HepG2 (cell line): Measurements from ENCODE around the gene SH2D7. TPM values are rescaled to one million over a fixed set of nuclear protein-coding genes. Genes with fewer than 3 reads are reported as not detected.

ENCODE experiments used
- ATAC-seq: fragments of 200-7000 bp; cut with Tn5 transposase; 3 replicates; pipeline ENCODE4 v1.9.1; 2020; ENCODE audit warnings: mild to moderate bottlenecking, moderate library complexity
- BruUV-seq: library from RNA; stranded (reverse); fragments of 400-500 nt; replicated peaks from 2 replicates; lab custom pipeline; 2021; lab: Mats Ljungman, UMichigan
- CTCF ChIA-PET: fragments of 300-600 bp; formaldehyde crosslinking; extraction: SDS; loops from one replicate; lab custom pipeline; 2021; ENCODE audit warnings: low total read pairs, inconsistent platforms, low intra/inter-chr PET ratio; lab: Yijun Ruan, JAX
- POLR2A ChIA-PET: fragments of 350-600 bp; sonication (Branson Sonifier 250); formaldehyde crosslinking; loops from one replicate; lab custom pipeline; 2020; ENCODE audit warnings: antibody characterized with exemption, inconsistent platforms; lab: Yijun Ruan, JAX
- DNase-seq: peaks from one replicate; pipeline ENCODE4 v3.0.0-alpha.2; 2015; ENCODE audit warnings: low spot score
- FAIRE-seq: peaks from 3 replicates; lab custom pipeline; 2011; peaks lifted over from hg19 to GRCh38; lab: Jason Lieb, UNC
- H2AFZ ChIP-seq: one replicate; pipeline ENCODE4 v1.6.1; 2011; ENCODE audit warnings: low read length, inconsistent platforms
- H3K27ac ChIP-seq: fragments of 300-600 bp; 3 replicates; pipeline ENCODE4 v1.8.0; 2011; ENCODE audit warnings: mixed run types, mild to moderate bottlenecking, mixed read lengths, low read length, inconsistent platforms; ENCODE audit not compliant: insufficient read depth; ENCODE audit errors: extremely low read length
- H3K27me3 ChIP-seq, 2 experiments: fragments of 200-600 bp in 1 of 2; 2 replicates in 1 of 2; 3 replicates in 1 of 2; pipeline versions ENCODE4 v1.6.0 to v1.8.0; 2011; ENCODE audit warnings: low read length in 2 of 2, mild to moderate bottlenecking in 2 of 2, moderate library complexity in 2 of 2, inconsistent platforms in 1 of 2; ENCODE audit not compliant: insufficient read depth in 2 of 2, control insufficient read depth in 1 of 2
- H3K36me3 ChIP-seq, 2 experiments: fragments of 200-600 bp in 1 of 2; replicated peaks in 1 of 2; 2 replicates in 1 of 2; 3 replicates in 1 of 2; pipeline versions ENCODE4 v1.5.1 to v1.8.0; 2011; ENCODE audit warnings: low read length in 2 of 2, inconsistent platforms in 1 of 2; ENCODE audit not compliant: insufficient read depth in 2 of 2, control insufficient read depth in 1 of 2
- H3K4me1 ChIP-seq: 2 replicates; pipeline ENCODE4 v1.5.1; 2012; ENCODE audit warnings: low read length, inconsistent platforms; ENCODE audit not compliant: insufficient read depth
- H3K4me2 ChIP-seq: 2 replicates; pipeline ENCODE4 v1.6.0; 2011; ENCODE audit warnings: low read depth, low read length, inconsistent platforms
- H3K4me3 ChIP-seq, 3 experiments: fragments of 200-600 bp in 1 of 3; sonication (generic), shearing (Covaris generic) in 1 of 3; replicated peaks in 1 of 3; 2 replicates each; pipeline ENCODE4 v1.5.1; 2011 to 2016; ENCODE audit warnings: low read length in 3 of 3, inconsistent platforms in 2 of 3, low read depth in 2 of 3, mild to moderate bottlenecking in 2 of 3, control low read depth in 1 of 3, mixed read lengths in 1 of 3; ENCODE audit not compliant: insufficient read depth in 1 of 3
- H3K79me2 ChIP-seq: one replicate; pipeline ENCODE4 v1.6.1; 2011; ENCODE audit warnings: low read length, inconsistent platforms; ENCODE audit not compliant: insufficient read depth
- H3K9ac ChIP-seq: 2 replicates; pipeline ENCODE4 v1.6.0; 2011; ENCODE audit warnings: mild to moderate bottlenecking, low read depth, low read length, inconsistent platforms; ENCODE audit not compliant: insufficient read depth
- H3K9me3 ChIP-seq: 2 replicates; pipeline ENCODE4 v1.5.1; 2012; ENCODE audit warnings: mild to moderate bottlenecking, low read length
- H4K20me1 ChIP-seq: 2 replicates; pipeline ENCODE4 v1.6.0; 2011; ENCODE audit warnings: inconsistent platforms, mild to moderate bottlenecking, low read length, moderate library complexity; ENCODE audit not compliant: insufficient read depth
- SMYD3 ChIP-seq: sonication (generic); formaldehyde crosslinking; IDR thresholded peaks from 2 replicates; pipeline ENCODE4 v1.8.1; 2023; ENCODE audit warnings: mild to moderate bottlenecking, missing genetic modification reagents
- ZEB1 ChIP-seq: IDR thresholded peaks from 2 replicates; pipeline ENCODE4 v1.6.1; 2012; ENCODE audit warnings: mild to moderate bottlenecking, low read depth, inconsistent platforms; ENCODE audit not compliant: insufficient replicate concordance
- ZNF331 ChIP-seq: sonication (generic); formaldehyde crosslinking; IDR thresholded peaks from 2 replicates; pipeline ENCODE4 v1.4.0; 2020; ENCODE audit warnings: missing genetic modification reagents
- ZNF430 ChIP-seq: sonication (generic); formaldehyde crosslinking; IDR thresholded peaks from 2 replicates; pipeline ENCODE4 v1.9.0; 2021; ENCODE audit warnings: mild to moderate bottlenecking, missing genetic modification reagents
- WGBS: methylation state at CpG from one replicate; pipeline ENCODE4 v1.1.6; 2017; ENCODE audit warnings: low lambda C conversion rate; 5-methylcytosine and 5-hydroxymethylcytosine counted together
- in situ Hi-C: cut with HindIII; loops from 2 replicates; pipeline ENCODE4 v1.10.0; 2017; ENCODE audit warnings: low pct_unique_long_range_greater_than_20kb; ENCODE audit not compliant: extremely low pct_ligation_motif_present
- intact Hi-C: fragments of 100-400 bp; cut with micrococcal nuclease; formaldehyde crosslinking; loops from one replicate; pipeline ENCODE4 v1.10.0; 2022; ENCODE audit not compliant: unreplicated experiment
- polyA plus RNA-seq, 8 experiments: library from polyadenylated mRNA; depleted of rRNA in 3 of 8; stranded (reverse) in 7 of 8; unstranded in 1 of 8; fragments of >200 nt; fragmentation: Illumina TruSeq in 4 of 8; extraction: Trizol in 4 of 8; gene quantifications; 2 replicates each; pipeline versions ENCODE4 v1.2.1 to v1.2.3, GENCODE V29; 2011 to 2016; ENCODE audit warnings: low read depth in 4 of 8, missing spikeins in 1 of 8, mixed read lengths in 1 of 8; ENCODE audit not compliant: insufficient read depth in 1 of 8
- total RNA-seq, 5 experiments: library from RNA; depleted of rRNA; stranded (reverse); fragments of >200 nt; fragmentation: Illumina TruSeq; extraction: Trizol; gene quantifications; 2 replicates each; pipeline ENCODE4 v1.2.3, GENCODE V29; 2016; ENCODE audit warnings: low read depth in 1 of 5
- TF ChIP-seq, protein P1 (sequence below): sonication (generic); formaldehyde crosslinking; conservative IDR thresholded peaks from 2 replicates; pipeline ENCODE4 v1.4.0; 2020; ENCODE audit warnings: mild to moderate bottlenecking, missing genetic modification reagents, moderate library complexity
- TF ChIP-seq, protein P2 (sequence below): sonication (generic); formaldehyde crosslinking; IDR thresholded peaks from 2 replicates; pipeline ENCODE4 v1.8.0; 2022; ENCODE audit warnings: mild to moderate bottlenecking, missing genetic modification reagents
- TF ChIP-seq, protein P3 (sequence below), 2 experiments: fragments of 450-650 bp in 1 of 2; sonication (generic) in 1 of 2; formaldehyde crosslinking; IDR thresholded peaks; 2 replicates each; pipeline versions ENCODE4 v1.5.0 to v1.8.0; 2020 to 2022; ENCODE audit warnings: mild to moderate bottlenecking in 1 of 2, missing genetic modification reagents in 1 of 2
- TF ChIP-seq, protein P4 (sequence below): IDR thresholded peaks from 2 replicates; pipeline ENCODE4 v1.6.1; 2018; ENCODE audit warnings: missing genetic modification reagents, mild to moderate bottlenecking, missing compliant biosample characterization

Gene SH2D7
- total and polyA plus RNA-seq, 2 of the 13 experiments (the other 11 are each of a cell fraction or from before 2014, with no cell fraction given): not detected

DNA sequence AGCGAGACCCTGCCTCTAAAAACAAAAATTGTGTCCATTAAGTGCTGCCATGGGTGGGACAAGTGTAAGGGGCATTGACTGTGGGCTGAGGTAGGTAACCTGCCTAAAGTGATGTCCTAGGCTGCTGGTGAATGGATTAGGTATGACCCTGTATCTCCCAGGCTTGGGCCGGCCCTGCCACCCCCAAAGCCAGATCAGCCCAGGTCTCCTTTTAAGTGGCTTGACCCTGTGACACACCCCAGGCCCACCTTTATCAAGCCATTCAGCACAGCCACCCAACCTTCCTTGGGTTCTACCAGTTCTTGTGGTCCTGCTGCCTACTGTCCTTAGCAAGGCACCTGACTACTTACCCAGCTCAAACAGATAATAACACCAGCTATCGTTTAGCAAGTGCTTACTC, 20.2 kb downstream of the SH2D7 start:
- FAIRE-seq (no peak), ATAC-seq (no peak), DNase-seq (no peak)
- intact Hi-C loops (no loop called here), in situ Hi-C loops (loop anchor here (5.0 kb wide), 2 partner anchors 85 to 130 kb away; no protein-coding TSS in a partner anchor)
- Histone ChIP-seq H3K4me1 (no peaks in the 10 kb centered on the region), H3K79me2 (no peaks in the 10 kb centered on the region), H3K27ac (no peak overlapping the region), H3K36me3 (no peaks in the 10 kb centered on the region), H3K27me3 (no peaks in the 10 kb centered on the region), H3K4me3 (no peak overlapping the region), H4K20me1 (no peaks in the 10 kb centered on the region), H2AFZ (no peak overlapping the region), H3K9me3 (no peaks in the 10 kb centered on the region), H3K4me2 (no peak overlapping the region), H3K9ac (no peak overlapping the region)
- POLR2A ChIA-PET: no interaction called here
- BruUV-seq: no TSS peak
- TF ChIP-seq, protein P1, sequence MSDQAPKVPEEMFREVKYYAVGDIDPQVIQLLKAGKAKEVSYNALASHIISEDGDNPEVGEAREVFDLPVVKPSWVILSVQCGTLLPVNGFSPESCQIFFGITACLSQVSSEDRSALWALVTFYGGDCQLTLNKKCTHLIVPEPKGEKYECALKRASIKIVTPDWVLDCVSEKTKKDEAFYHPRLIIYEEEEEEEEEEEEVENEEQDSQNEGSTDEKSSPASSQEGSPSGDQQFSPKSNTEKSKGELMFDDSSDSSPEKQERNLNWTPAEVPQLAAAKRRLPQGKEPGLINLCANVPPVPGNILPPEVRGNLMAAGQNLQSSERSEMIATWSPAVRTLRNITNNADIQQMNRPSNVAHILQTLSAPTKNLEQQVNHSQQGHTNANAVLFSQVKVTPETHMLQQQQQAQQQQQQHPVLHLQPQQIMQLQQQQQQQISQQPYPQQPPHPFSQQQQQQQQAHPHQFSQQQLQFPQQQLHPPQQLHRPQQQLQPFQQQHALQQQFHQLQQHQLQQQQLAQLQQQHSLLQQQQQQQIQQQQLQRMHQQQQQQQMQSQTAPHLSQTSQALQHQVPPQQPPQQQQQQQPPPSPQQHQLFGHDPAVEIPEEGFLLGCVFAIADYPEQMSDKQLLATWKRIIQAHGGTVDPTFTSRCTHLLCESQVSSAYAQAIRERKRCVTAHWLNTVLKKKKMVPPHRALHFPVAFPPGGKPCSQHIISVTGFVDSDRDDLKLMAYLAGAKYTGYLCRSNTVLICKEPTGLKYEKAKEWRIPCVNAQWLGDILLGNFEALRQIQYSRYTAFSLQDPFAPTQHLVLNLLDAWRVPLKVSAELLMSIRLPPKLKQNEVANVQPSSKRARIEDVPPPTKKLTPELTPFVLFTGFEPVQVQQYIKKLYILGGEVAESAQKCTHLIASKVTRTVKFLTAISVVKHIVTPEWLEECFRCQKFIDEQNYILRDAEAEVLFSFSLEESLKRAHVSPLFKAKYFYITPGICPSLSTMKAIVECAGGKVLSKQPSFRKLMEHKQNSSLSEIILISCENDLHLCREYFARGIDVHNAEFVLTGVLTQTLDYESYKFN (CRISPR knock-in tag): no peak
- CTCF ChIA-PET: interaction anchor here (1.1 to 3.7 kb wide), 3 partner anchors 84 to 145 kb away, joined by 3 to 43 read pairs (median 14); no protein-coding TSS in a partner anchor
- 0% methylated on average over 2 of the region's 3 CpGs for WGBS

DNA sequence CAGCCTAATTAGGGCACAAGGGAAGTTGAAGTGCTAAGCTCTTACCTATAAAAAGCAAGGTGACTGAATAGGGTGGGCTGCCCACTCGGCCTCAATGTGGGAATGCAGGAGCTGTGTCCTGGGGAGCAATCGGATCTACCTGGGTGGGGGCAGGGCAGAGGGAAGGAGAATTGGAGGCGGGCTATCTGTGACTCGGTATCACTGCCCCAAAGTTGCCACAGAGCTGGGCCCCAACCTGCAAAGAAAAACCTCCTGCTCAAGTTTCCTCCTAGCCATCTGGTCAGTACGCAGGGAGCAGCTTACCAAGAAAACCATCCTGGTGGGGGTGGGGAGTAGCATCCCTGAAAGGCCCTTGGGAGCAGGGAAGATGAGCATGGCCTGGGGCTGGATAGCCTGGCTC, 28.2 kb downstream of the SH2D7 start:
- no peak overlapping the region for H3K9ac ChIP-seq
- intact Hi-C loops (no loop called here), in situ Hi-C loops (no loop called here)
- H3K9me3 ChIP-seq: no peaks in the 10 kb centered on the region
- WGBS: 25% methylated on average over 3 of the region's 5 CpGs
- BruUV-seq: no TSS peak
- H3K4me2 ChIP-seq: no peak overlapping the region
- H3K27ac ChIP-seq: no peak overlapping the region
- no peaks in the 10 kb centered on the region for H4K20me1 ChIP-seq
- peaks cover 2 to 3% of the 10 kb centered on the region in 2 experiments; a peak in 2 of 5 replicates for H3K27me3 ChIP-seq
- no peaks in the 10 kb centered on the region for H3K4me1 ChIP-seq
- FAIRE-seq: no peak
- H3K36me3 ChIP-seq: no peaks in the 10 kb centered on the region
- ATAC-seq: no peak
- CTCF ChIA-PET: no interaction called here
- POLR2A ChIA-PET: no interaction called here
- DNase-seq: no peak
- no peak overlapping the region for H3K4me3 ChIP-seq
- H2AFZ ChIP-seq: no peak overlapping the region
- no peaks in the 10 kb centered on the region for H3K79me2 ChIP-seq
- TF ChIP-seq, protein P2, sequence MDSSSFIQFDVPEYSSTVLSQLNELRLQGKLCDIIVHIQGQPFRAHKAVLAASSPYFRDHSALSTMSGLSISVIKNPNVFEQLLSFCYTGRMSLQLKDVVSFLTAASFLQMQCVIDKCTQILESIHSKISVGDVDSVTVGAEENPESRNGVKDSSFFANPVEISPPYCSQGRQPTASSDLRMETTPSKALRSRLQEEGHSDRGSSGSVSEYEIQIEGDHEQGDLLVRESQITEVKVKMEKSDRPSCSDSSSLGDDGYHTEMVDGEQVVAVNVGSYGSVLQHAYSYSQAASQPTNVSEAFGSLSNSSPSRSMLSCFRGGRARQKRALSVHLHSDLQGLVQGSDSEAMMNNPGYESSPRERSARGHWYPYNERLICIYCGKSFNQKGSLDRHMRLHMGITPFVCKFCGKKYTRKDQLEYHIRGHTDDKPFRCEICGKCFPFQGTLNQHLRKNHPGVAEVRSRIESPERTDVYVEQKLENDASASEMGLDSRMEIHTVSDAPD (CRISPR knock-in tag): no peak
- TF ChIP-seq ZEB1 (no peak), ZNF331 (CRISPR knock-in tag) (no peak), SMYD3 (CRISPR knock-in tag) (no peak), ZNF430 (no peak)
- TF ChIP-seq, protein P3, sequence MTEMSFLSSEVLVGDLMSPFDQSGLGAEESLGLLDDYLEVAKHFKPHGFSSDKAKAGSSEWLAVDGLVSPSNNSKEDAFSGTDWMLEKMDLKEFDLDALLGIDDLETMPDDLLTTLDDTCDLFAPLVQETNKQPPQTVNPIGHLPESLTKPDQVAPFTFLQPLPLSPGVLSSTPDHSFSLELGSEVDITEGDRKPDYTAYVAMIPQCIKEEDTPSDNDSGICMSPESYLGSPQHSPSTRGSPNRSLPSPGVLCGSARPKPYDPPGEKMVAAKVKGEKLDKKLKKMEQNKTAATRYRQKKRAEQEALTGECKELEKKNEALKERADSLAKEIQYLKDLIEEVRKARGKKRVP (CRISPR knock-in tag; IDR thresholded peaks at IDR 0.05): no peak
- TF ChIP-seq, protein P4, sequence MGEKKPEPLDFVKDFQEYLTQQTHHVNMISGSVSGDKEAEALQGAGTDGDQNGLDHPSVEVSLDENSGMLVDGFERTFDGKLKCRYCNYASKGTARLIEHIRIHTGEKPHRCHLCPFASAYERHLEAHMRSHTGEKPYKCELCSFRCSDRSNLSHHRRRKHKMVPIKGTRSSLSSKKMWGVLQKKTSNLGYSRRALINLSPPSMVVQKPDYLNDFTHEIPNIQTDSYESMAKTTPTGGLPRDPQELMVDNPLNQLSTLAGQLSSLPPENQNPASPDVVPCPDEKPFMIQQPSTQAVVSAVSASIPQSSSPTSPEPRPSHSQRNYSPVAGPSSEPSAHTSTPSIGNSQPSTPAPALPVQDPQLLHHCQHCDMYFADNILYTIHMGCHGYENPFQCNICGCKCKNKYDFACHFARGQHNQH (CRISPR knock-in tag): no peak
